SHP77 (cell line): ENCODE measurements around the gene RASSF7.

Experiments used
- DNase-seq, 2 experiments: peaks; one replicate each; lab custom pipeline; 2025; lab: John Stamatoyannopoulos, UW

RASSF7 gene

DNA sequence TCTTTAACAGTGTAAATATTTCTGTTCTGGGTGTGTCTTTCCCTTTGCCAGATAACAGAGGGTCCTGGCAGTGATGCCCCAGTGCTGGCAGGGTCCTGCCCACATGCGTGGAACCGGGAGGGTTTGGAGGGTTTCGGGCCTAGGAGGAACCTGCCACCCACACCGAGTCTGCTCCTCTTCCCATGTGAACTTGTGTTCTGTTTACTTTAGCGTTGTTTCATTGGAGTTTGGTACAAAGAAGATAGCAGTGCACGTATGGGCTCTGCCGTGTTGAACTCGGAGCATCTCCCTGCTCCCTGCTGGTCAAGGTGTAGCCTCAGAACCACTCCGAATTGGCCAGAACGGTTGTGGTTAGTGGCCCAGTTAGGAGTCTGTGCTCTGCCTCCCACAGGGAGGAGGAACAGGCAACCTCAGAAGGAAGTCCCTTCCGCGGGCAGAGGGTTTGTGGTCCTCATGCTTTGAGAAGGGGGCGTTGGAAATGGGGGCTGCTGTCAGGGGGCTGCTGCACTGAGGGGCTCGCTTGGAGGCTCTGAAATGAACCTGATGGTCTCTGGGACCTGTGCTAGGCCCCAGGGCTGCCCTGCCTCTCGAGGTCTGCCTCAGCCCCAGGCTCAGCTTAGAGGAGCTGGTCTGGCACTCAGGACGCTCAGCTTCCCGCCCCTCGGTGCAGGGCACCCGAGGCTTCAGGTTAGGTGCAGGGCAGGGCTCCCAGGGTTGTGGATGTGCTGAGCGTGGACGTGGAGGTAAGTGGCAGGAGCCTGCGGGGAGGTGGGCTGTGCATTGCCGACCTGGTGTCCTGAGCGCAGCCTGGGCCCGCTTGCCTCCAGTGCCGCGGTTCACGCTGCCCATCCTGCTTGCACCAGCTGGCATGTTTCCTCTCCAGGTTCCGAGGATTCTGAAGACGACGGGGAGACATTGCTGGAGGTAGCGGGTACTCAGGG, 25.9 kb downstream of the RASSF7 start:
- no peak for DNase-seq

DNA sequence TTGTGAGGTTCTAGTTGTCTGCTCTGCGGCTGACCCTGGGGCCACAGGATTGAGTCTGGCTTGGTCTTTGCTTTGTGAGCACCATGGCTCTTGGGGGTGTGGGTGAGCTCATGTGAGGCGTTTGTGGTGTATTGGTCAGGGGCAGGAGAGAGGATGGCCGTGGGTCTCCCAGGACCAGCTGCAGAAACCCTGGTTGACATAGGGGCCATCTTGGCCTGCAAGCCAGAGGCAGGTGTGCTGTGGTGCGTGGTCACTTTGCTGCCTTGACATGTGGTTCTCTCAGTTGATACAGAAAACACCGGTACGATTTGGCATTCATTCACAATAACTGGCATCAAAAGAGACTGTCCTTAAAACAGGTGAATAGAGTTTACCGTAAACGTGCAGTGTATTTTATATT, 26.8 kb downstream of the RASSF7 start:
- no peak for DNase-seq

DNA sequence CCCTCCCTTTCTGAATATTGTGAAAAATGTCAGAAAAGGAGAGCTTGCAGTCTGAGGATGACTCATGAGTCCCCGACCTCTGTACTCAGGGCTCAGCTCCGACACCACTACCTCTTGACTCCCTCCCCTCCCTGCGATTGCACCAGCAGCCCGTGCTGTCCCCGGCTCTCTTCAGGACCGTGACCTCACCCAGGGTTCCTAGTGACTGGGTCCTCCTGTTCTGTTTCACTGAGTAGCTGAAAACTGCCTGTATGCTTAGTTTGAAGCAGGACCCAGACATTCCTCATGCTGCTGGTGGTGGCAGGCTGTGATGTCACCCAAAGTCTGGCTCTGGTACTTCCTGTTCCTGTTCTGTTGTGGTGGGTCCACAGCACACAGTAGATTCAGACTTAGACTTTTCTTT, 27.2 kb downstream of the RASSF7 start:
- DNase-seq, result no peak

DNA sequence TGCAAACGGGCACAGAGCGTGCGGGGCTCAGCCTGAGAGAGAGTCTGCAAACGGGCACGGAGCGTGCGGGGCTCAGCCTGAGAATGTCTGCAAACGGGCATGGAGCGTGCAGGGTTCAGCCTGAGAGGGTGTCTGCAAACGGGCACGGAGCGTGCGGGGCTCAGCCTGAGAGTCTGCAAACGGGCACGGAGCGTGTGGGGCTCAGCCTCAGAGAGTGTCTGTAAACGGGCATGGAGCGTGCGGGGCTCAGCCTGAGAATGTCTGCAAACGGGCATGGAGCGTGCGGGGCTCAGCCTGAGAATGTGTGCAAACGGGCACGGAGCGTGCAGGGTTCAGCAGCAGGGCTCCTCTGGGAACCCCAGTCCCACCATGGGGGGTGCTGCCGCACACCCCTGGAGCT, 29.0 kb downstream of the RASSF7 start:
- no peak for DNase-seq

DNA sequence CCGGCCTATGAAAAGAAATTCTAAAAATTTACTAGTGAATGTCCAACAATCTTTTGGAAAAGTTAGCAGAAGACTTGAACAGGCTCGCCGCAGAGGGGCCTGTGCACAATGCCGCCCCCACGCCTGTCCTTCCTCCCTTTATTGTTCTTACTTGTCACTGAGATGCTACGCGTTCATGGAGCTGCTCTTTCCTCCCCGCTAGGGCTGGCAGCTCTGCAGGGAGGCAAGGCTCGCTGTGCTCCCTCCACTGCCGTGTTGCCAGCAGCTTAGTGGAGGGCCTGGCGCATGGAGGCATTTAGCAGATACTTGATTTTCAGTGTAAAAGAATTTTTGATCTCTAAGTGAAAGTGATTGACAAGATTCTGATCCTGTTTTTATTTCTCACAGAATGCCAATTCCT, 30.2 kb downstream of the RASSF7 start:
- no peak for DNase-seq

DNA sequence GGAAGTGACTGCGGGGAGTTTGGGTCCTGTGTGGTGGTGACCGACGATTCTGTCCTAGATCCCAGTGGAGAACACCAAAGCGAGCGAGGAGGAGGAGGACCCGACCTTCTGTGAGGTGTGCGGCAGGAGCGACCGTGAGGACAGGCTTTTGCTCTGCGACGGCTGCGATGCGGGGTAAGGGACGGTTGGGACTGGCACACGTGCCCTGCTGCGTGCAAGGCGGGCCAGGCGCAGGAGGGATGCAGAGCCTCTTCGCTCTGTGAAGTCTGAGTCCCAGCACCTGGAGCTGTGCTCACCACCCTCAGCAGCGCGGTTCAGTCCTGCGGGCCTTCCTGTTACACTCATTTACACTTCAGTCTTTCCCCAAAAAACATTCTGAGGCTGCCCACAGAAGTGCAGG, 31.7 kb downstream of the RASSF7 start:
- no peak for DNase-seq

DNA sequence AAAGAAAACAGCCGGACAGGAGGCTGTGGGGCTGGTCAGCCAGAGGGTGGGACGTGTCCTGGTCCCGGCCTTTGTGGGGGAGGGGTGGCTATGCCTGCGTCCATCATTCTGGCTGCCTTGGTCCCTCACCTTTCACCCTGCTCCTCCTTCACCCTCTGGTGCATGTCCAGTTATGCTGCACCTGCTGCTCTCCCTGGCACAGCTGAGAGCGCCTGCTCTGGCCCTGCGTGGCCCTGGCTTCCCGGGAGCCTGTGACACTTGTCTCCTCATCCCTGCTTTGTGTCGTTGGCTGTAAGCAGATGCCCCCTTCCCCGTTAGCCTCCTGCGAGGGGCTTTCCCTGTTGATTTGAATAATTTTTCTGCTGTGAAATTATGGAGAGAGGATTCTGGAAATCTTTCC, 32.1 kb downstream of the RASSF7 start:
- no peak for DNase-seq

DNA sequence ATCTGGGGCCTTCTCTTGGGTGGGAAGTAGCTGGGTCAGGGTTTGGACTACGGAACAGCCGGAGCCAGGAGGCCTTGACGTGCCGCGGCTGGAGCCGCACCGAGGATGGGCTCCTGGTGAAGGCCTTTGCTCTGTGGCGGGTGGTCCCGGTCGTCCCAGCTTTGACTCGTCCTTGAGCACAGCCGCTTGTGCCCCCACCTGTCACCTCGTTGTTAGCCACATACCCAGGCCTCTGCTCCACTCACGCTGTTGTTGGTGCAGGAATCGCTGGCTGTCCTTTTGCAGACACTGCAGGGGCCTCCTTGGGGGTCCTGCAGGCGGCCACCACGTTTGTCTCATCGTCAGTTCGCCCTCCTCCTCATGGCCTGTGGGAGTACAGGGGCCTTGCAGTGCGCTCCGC, 32.6 kb downstream of the RASSF7 start:
- DNase-seq, result no peak

DNA sequence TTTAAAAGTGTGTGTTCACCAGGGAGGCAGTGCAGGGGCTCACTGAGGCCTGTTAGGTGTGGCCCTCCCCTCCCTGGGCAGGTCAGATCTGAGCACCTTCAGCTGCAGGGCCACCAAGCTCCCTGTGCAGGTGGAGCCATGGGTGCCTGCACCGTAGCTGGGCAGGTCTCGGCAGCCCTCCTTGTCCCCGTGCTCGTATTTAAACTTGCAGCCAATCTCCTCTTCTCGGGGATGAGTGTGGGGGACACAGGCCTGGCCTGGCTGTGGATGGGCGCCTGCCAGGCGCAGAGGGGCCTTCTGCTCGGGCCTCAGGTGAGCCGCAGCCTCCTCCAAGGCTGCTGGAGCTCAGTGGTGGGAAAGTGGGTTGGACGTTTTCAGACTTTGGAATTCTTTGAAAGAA, 34.6 kb downstream of the RASSF7 start:
- no peak for DNase-seq

DNA sequence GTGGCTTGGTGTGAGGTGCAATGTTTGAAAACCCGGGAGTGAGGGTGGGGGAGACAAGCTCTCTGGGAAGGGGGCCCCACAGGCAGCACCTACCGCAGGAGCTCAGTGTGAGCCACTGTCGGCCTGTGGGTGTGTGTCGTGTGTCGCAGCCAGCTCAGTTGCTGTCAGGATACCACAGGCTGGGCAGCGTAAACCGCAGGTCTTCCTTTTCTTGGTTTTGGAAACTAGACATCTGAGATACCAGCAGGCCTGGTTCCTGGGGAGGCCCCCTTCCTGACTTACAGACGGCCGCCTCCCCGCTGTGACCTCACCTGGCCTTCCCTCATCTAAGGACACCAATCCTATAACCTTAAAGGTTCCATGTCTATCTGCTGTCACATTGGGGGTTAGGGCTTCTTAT, 35.6 kb downstream of the RASSF7 start:
- DNase-seq, result no peak

DNA sequence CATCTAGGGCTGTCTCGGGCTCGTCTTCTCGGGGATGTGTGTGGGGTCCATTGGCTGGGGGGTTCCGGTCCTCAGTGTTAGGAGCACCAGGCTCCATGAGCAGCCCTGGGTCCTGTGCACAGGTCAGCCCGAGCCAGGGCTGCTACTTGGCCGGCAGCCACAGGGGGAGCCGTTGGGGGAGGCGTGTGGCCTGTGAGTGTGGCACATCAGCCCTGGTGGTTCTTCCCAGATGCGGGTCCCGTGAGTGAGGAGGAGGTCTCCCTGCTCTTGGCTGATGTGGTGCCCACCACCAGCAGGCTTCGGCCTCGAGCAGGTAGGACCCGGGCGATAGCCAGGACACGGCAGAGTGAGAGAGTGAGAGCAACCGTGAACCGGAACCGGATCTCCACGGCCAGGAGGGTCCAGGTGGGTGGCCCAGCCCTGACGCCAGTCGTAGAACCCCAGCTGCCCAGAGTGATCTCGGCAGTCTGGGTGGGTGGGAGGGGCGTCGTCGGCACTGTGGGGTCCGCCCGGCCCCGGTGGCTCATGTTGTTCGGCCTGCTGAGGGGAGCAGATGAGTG, 36.5 kb downstream of the RASSF7 start:
- no peak for DNase-seq

DNA sequence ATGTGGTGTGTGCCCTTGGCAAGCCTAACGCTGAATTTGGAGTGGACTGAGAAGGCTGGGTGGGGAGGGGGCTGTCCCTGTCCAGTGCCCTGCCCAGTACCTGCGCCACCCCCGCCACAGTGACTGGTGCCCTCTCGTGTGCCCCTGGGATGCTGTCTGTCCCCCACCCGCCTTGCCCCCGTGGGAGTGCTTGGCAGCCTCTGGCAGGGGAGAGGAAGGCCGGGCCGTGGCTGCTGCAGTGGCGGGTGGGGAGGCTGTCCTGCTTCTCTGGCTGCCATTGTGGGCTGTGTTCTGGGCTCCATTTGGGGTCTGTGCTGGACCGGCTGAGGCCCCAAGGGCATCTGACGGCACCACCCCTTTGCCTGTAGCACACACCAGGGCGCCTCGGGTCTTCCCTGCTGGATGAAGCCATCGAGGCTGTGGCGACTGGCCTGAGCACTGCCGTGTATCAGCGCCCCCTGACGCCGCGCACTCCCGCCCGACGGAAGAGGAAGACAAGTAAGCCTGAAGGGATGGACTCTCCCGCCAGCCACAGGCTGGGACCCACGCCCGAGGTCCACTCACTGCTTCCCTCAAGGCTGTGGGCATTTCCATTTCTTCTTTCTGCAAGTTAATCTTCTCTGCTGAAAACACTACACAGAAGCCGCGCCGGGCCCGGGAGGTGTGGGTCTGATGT, 37.4 kb downstream of the RASSF7 start:
- DNase-seq, result no peak

DNA sequence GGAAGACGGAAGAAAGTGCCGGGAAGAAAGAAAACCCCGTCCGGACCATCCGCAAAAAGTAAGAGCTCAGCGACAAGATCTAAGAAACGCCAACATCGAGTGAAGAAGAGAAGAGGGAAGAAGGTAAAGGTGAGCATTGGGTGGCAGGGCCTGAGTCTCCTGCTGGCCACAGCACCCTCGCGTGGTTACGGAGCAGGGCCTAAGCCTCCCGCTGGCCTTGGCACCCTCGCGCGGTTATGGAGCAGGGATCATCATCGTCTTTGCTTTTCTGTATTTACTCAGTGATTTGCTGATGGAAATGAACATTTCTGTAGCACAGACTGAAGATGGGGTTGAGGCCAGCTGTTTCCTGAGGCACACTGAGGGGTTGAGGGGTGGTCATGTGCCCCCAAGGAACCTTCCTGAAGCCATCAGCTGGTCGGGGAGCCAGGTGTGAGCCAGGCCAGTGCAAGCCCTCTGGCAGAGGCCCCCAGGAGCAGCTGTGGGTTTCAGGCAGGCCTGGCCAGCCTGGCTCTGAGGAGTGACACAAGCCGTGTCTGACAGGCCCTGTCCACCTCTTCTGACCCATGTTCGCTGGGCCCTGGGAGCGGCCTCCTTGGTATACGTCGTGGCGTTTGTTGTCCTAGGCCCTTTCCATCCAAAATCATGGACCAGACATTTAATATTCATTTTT, 40.9 kb downstream of the RASSF7 start:
- no peak for DNase-seq

DNA sequence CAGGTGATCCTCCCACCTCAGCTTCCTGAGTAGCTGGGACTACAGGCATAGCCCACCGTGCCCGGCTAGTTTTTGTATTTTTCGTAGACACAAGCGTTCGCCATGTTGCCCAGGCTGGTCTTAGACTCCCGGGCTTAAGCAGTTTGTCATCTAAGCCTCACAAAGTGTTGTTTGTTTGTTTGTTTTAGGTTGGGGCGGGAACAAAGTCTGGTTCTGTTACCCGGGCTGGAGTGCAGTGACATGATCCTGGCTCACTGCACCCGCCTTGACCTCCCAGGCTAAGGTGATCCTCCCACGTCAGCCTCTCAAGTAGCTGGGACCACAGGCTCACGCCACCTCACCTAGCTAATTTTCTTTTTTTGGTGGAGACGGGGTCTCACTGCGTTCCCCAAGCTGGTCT, 42.4 kb downstream of the RASSF7 start:
- DNase-seq, result no peak

DNA sequence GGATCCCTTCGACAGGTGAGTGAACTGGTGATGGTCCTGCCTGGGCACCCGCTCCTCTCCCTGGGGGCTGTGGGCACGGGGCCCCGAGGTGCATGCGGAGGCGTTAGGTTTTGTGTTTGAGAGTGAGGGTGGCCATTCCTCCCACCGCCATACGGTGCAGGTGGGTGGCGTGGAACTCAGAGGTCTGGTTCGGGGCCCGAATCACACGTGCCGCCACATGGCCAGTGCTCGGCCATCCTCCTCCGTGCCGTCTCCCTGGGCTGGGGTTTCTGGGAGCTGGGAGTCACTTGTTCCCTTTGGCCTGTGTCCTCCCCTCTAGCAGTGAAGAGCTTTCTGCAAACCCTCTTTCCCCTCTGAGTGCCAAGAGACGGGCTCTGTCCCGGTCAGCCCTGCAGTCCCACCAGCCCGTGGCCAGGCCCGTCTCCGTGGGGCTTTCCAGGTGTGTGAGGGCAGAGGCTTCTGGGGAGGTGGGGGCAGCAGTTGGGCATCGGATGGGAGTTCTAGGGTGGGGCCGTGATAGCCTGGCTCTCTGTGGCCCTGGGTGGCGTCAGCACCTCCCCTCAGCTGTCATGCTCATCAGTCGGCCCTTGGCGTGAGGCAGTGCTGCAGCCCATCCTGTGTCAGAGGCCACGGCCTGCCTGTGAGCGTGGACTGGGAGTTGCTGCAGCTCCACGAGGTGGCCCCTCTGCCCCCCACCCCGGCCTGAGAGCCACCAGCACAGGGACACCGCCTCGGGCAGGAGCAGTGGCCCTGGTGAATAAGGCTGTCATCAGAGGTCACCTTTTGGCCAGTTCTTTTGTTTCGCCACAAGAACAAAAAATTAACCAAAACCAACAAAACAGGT, 44.7 kb downstream of the RASSF7 start:
- DNase-seq, result no peak

DNA sequence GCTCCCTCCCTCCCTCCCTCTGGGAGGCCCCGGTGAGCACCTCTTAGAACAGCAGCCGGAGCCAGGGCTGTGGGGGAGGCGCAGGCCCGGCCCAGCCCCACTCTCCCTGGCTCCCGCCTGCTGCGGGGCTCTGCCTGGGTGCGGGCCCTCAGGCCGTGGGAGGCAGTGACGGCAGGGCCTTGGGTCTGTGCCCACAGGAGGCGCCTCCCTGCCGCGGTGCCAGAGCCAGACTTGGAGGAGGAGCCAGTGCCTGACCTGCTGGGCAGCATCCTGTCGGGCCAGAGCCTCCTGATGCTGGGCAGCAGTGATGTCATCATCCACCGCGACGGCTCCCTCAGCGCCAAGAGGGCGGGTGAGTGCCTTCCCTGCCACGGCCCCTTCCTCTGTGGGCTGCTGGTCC, 45.5 kb downstream of the RASSF7 start:
- DNase-seq, result no peak

DNA sequence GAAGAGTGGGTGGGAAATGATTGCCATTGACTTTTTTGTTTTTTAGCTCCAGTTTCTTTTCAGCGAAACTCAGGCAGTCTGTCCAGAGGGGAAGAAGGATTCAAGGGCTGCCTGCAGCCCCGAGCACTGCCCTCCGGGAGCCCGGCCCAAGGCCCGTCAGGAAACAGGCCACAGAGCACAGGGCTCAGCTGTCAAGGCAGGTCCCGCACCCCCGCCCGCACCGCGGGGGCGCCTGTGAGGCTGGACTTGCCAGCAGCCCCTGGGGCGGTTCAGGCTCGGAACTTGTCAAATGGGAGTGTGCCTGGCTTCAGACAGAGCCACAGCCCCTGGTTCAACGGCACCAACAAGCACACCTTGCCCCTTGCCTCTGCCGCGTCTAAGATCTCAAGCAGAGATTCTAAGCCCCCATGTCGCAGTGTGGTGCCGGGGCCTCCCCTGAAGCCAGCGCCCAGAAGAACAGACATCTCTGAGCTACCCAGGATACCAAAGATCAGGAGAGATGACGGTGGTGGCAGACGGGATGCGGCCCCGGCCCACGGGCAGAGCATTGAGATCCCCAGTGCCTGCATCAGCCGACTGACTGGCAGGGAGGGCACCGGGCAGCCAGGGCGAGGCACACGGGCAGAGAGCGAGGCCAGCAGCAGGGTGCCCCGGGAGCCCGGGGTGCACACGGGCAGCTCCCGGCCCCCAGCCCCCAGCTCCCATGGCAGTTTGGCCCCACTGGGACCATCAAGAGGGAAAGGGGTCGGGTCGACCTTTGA, 46.4 kb downstream of the RASSF7 start:
- no peak for DNase-seq

DNA sequence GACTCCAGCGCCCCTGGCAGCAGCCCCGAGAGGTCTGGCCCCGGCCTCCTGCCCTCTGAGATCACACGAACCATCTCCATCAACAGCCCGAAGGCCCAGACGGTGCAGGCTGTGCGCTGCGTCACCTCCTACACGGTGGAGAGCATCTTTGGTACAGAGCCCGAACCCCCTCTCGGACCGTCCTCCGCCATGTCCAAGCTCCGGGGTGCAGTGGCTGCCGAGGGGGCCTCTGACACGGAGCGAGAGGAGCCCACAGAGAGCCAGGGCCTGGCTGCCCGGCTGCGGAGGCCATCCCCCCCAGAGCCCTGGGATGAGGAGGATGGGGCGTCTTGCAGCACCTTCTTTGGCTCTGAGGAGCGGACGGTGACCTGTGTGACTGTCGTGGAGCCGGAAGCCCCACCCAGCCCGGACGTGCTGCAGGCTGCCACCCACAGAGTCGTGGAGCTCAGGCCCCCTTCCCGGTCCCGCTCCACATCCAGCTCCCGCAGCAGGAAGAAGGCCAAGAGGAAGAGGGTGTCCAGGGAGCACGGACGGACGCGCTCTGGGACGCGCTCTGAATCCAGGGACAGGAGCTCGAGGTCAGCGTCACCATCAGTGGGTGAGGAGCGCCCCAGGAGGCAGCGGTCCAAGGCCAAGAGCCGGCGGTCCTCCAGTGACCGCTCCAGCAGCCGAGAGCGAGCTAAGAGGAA, 47.3 kb downstream of the RASSF7 start:
- no peak for DNase-seq

DNA sequence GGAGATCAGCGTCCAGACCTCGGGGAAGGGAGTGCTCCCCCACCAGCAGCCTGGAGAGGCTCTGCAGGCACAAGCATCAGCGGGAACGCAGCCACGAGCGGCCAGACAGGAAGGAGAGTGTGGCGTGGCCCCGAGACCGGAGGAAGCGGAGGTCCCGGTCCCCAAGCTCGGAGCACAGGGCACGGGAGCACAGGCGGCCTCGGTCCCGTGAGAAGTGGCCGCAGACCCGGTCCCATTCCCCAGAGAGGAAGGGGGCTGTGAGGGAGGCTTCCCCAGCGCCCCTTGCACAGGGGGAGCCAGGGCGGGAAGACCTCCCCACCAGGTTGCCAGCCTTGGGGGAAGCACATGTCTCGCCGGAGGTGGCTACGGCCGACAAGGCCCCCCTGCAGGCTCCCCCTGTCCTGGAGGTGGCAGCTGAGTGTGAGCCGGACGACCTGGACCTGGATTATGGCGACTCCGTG, 48.1 kb downstream of the RASSF7 start:
- DNase-seq, result no peak

DNA sequence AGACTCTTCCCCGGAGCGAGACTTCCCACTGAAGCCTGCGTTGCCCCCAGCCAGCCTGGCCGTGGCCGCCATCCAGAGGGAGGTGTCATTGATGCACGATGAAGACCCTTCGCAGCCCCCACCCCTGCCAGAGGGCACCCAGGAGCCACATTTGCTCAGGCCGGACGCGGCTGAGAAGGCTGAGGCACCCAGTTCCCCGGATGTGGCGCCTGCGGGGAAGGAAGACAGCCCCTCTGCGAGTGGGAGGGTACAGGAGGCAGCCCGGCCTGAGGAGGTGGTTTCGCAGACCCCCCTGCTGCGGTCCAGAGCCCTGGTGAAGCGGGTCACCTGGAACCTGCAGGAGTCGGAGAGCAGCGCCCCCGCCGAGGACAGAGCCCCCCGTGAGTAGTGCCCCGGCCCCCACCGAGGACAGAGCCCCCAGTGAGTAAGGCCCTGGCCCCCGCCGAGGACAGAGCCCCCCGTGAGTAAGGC, 48.6 kb downstream of the RASSF7 start:
- DNase-seq, result no peak
